Kasumi-1 (cell line): Measurements from ENCODE around the gene SDK1.

Experiments
- DNase-seq, 2 experiments: peaks; one replicate each; lab custom pipeline; 2025; lab: John Stamatoyannopoulos, UW

Gene SDK1

DNA sequence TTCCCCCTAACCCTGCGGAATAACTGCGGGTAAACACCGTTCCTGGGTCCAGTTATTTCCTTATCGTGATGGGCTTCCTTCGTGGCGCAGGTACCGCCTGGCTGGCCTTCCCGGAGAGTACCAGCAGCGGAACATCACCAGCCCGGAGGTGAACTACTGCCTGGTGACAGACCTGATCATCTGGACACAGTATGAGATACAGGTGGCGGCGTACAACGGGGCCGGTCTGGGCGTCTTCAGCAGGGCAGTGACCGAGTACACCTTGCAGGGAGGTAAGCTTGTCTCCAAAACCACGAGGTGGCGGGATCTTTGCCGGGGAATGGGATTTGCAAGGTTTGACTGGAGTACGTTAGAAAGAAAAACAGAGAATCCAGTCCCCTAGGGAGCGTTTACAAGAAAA is 716.0 kb downstream of the SDK1 start:
- DNase-seq, result no peak

DNA sequence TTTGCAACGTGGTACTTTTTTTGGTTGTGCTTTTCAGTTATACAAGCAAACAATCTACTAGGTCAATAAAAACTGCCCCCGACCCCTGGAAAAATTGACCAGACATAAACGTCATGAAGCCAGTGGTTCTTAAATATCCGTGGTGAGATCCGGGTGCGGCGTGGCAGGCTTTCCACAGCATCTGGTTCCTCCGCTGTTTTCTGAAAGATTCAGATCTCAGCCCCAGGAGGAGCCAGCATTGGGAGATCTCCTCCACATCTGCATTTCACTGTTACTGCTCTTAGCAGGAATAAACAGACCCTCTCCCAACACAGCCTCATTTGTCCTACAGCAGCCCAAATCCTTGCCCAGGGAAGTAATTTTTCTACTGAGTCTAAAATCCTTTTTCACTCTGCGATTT is 716.7 kb downstream of the SDK1 start:
- no peak for DNase-seq

DNA sequence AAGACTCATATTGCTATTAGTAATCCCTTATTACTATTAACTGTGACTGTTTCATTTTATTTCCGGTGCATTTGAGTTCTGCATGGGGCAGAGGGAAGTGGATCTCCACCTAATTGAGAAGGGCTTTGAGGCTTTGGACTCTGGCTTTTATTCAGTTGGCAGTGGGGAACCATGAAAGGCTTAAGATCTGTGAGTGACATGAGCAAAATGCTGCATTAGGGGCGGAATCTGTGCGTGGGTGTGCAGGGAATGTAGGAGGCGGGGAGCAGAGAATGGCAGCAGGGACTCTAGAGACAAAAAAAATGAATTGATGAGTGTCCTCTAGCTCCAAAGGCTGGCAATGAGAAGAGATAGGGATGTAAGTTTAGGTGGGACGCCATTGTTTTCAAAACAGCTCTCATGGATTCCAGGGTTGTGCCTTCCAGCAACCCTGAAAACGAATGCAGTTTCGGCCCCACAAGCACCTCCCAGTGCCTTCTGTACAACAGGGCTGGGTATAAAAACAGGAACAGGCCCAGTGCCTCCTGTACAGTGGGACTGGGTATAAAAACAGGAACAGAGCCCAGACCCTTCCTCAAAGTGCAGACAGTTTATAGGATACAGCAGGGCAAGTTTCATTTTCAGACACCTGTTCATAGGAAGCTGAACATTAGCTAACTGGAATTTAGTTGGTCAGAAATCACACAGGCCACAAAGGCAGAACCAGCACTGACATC is 717.7 kb downstream of the SDK1 start:
- DNase-seq, result no peak

DNA sequence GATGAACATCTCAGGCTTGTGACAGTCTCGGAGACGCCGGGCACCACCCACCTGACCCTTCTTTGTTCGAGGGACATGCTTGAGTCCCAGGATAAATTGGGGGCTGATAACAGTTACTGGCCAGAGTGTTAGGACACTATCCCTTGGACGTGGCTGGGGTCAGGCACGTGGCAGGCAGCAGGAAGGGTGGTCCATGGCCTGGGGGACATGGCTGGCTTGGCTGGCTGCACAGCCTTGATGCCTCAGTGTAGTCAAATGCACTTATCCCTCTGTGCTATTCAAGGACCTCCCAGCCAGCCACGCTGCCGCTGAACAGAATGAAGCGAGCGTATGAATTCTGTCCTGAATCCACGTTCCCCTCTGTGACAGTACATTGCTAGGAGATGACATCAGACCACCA is 719.0 kb downstream of the SDK1 start:
- no peak for DNase-seq

DNA sequence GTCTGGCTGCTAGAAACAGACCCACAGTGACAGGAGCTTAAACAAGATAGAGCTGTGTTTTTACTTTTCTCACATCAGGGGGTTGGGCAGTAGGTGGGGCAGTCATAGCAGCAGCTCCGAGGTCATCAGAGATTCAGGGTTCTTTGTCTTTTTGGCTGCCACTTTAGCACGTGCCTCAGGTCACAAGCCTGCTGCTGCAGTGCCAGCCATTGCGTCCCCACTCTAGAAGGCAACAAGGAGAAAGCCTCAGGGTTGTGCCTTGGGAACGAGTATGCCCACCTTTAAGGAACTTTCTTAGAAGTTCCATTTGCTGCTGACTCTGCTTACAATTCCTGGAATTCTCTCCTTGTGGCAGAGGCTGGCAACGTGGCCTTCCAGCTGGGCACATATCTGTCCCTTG is 720.4 kb downstream of the SDK1 start:
- DNase-seq, result no peak

DNA sequence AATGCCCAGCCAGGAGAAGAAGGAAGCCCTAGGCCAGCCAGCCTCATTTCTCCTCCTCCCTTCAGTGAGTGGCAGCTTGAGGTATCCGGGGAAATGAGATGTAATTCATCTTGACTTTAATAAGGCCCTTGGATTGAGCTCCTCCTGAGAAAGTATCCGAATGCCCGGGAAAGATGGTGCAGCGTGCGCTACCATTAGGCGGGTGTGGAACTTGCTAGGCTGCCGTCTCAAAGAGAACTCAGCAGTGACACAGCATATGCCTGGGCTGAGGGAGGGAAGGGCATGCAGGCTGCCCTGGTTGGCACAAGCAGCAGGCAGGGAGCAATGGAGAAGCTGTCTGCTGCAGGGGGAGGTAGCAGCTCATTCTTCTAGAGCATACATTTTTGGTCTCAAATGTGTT is 721.2 kb downstream of the SDK1 start:
- DNase-seq, result no peak

DNA sequence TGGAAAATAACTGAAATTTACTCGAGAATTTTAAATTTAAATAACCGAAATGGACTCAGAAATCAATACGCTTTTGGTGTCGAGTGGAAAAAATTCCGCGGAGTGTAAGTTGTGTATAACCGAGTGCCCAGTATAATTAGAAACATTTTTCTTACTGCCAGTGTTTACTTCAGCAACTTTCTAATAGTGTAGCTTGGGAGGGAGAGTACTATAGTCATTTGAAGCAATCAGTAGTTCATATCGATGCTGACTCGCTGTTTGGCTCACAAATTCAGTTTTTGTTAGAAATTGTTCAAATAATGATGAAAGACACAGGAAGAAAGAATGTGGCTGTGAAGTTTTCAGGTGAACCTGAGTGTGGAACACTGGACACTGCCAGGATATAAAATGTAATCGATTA is 722.5 kb downstream of the SDK1 start:
- no peak for DNase-seq

DNA sequence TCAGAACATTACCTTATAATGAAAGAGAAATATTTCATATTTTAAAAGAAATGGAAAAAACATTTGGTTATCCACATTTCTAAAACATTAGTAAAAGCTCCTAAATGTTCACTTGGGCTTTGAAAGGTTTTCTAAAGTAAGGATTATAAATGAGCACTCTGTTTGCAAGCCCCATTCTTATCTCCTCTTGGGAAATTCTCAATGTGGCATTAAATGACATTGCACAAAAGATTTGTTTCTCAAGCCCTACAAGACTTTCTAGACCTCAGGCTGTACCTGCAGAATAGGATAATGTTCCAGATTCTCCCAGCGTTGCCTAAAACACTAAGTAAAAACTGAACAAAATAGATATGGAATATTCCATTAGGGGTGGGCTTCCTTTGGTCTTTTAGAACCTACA is 723.1 kb downstream of the SDK1 start:
- no peak for DNase-seq

DNA sequence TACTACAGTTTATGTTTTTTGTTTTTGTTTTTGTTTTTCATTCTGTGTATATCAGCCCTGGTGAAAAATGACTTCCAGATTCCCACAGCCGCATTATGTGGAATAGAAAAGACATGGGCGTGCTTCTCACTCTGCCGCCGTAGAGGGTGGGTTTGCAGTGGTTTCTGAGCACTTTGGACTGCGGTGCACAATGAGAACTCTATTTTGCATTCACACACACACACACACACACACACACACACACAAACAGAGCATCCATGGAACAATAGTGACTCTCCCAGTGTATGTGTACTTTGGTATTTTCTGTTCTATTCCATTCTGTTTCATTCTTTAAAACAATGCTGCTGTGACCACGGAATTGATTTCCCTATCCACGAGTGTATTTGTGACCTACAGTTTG is 723.8 kb downstream of the SDK1 start:
- no peak for DNase-seq

DNA sequence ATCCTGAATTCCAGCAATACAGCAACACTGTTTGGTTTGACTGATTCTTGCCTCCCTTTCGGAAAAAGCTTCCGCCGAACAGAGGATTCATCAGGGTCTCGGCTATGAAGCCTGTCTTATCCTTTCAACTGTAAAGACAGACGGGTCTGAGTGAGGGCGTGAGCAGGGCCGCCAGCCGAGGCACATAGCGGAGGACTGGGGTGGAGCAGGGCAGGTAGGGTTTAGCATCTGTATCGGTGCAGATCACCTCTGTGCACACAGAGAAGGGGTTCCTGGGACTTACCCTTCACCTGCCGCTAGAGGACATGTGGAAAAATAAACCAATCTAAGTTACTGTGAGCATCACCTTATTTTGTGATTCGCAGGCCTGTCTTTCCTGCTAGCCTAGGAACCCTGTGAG is 724.2 kb downstream of the SDK1 start:
- no peak for DNase-seq

DNA sequence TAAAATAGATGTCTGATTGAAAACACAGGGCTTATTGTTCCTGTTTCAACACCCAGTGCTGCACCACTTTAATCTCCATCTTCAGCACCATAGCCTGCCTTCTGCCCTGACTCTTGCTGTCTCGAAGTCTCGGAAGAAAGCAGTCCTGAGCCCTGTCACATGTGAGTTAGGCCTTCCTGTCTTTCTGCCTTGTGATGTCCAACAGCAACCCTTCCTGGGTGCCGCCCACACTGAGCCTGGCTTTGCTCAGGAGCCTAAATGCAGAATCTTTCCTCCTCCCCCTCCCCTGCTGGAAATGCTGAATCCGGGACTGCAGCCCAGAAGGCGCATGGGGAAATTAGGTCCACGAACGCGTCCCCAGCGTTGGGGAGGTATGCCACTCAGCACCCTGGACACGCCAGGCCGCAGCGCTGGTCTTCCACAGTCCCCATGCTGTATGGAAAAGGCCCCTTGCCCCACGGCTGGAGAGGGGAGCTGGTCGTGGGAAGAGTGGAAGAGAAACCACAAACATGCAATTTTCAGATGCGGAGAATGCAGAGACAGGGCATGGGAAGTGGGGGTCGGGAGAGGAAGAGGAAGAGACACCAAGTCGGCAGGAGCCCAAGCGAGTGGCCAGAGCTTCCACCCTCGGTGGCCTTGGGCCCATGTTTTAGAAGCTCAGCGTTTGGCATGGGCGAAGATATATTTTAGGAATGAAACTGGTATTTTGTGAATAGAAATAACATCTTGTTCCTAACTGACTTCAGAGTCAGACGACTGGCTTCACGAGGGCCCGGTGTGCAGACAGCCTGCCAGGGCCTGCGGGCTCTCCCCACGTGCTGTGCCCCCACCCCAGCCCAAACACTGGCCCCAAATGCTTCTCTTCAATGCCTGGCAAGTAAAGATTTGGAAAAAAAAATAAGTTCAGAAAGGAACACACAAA is 724.9 kb downstream of the SDK1 start:
- no peak for DNase-seq

DNA sequence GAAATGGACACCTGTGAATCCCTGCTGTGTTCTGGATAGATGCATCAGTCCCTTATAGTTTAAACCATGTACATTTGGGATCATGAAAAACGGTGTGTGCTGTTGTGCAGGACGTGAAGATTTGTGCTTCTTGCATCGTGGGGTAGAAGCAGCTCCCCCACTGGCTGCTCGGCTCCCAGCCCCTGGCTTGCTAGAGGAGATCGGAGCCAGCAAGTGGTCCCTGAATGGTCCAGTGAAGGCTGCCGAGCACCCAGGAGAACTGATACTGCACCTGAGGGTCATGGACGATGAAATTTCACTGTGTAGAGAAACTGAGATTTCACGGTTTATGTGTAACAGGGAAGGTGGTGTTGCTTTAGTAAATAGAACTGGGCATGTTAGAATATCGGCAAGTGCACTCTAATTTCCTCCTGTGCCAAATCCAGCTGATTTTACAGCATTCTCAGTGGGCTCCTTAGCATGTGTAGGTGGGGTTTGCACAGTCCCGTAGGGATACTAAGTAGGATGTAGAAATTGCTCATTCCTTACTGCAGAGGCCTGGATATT is 726.0 kb downstream of the SDK1 start:
- DNase-seq, result no peak

DNA sequence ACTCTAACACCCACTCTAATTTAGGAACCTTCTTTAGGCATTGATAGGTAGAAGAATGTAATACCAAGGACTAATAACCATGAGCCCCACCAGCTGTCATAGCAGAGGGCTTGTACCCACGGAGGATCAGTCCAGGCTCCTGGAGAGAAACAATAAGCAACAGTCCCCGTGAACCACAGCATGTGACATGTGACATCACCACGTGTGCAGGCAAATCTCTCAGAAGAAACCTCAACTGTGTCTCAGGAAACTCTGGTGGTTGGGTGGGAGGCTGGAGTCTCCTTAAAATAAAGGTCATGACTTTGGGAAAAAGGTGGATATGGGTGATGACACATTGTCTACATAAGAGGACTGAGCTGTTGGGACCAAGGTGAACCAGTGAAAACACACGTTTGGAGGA is 727.2 kb downstream of the SDK1 start:
- DNase-seq, result no peak

DNA sequence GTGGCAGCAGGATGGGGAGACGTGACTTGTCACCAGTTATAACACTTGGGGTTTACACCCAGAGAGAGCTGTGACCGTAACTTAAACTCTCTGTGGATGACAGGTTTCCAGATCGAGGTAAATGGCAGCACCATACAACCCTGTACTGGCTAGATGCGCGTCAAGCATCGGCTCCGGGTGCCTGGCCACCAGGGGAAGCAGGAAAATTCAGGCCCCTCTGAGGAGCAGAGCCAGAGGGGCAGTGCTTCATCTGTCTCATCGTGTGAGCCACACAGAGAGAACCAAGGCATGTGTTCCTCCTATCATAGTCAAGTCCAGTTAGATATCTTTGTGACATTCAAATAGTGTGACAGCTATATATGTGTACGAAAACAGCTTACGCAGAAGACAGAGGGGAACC is 728.9 kb downstream of the SDK1 start:
- no peak for DNase-seq

DNA sequence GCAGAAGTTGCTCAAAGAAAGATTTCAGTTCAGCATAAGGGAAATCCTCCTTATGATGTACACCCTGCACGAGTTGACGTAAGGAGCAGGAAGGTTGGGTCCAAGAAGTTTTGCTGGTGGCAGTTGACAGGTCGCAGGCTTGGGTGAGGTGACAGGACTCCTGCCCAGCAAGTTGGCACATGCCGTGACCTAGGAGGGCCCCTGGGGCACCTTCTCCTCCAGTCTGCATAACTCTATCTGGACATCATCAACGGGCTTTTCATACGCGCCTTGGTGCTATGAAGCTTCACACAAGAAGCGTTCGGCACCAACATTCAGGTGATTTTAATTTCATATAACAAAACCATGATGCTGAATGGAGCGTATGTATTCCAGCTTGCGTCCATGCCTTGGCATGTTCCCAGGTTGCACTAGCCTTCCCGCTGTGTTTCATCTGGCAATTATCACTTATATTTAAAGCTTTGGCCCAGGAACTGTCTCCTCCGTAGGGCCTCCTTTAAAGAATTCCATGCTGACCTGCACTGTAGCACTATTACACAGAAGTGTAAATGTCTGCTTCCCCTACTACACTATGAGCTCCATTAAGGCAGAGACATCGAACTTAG is 729.4 kb downstream of the SDK1 start:
- no peak for DNase-seq

DNA sequence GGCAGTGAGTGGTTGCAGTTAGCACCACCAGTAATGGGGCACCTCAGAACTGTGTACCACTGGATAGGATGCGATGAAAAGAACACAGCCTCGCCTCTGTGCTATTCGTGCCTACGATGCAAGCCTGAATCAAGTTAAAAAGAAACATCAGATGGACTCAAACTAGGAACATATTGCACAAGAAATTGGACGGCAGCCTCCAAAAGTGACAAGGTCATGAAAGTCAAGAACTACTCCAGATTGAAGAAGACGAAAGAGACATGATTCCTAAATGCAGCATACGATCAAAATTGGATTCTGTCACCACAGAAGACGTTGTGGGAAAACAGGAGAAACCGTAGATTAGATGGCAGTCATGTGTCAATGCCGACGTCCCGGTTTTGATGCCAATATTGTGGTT is 732.9 kb downstream of the SDK1 start:
- DNase-seq, result no peak

DNA sequence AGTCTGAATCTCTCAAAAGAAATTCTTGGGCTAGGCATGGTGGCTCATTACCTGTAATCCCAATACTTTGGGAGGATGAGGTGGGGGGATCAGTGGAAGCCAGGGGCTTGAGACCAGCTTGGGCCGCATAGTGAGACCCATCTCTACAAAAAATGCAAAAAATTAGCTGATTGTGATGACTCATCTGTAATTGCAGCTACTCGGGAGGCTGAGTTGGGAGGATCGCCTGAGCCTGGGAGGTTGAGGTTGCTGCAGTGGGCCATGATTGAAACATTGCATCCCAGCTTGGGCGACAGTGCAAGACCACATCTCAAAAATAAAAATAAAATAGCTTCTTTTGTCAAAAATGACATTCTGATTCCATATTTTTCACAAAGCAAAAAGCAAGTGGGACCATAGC is 736.3 kb downstream of the SDK1 start:
- DNase-seq, result no peak

DNA sequence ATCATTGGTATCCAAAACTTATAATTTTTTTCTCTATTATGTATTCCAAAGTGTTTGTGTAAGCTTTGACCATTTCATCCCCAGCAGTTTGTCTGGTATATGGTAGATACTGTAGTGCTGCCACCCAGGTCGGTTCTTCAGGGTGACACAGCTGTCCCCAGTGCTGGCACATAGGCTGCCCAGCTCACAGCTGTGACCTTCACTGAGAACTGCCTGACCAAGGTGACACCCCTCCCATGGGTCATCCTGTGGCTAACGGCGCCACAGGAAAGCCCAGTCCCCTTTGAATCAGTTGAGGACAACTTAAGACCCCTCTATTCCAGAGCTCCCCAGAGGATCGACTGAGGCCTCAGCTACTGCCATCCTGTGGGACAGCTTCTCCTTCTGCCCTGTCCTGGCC is 736.8 kb downstream of the SDK1 start:
- DNase-seq, result no peak

DNA sequence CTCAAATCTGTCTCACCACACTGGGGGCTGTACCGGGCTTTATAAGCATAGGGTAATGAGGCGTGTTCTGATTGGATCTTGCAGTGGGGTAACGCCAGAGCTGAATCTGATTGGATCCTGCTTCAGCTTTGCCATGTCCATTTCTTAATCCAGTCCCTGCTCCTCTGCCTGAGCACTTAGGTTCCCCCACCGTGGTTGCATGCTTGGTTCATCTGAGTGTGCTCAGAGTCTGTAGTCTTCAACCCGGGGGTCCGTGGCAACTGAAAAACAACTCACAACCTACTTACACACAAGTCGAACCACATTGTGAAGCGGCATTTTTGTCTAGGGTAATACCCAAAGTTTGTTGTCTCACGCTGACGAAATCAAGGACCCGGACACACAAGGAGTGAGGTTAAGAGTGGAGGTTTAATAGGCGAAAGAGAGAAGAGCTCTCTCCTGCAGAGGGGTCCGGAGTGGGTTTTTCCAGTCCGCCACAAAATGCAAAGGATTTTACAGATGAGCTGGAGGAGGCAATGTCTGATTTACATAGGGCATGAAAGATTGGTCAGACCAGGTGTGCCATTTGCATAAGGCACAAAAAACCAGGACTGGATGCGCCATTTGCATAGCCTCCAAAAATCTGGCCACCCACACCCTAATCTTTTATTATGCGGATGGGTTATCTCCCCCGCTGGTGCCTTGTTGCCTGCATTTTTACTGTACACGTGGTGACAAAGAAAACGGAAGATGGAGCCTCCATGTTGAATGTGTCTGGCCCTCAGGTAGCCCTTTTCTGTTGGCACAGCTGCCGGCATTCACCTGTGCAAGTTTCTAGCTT is 739.3 kb downstream of the SDK1 start:
- no peak for DNase-seq

DNA sequence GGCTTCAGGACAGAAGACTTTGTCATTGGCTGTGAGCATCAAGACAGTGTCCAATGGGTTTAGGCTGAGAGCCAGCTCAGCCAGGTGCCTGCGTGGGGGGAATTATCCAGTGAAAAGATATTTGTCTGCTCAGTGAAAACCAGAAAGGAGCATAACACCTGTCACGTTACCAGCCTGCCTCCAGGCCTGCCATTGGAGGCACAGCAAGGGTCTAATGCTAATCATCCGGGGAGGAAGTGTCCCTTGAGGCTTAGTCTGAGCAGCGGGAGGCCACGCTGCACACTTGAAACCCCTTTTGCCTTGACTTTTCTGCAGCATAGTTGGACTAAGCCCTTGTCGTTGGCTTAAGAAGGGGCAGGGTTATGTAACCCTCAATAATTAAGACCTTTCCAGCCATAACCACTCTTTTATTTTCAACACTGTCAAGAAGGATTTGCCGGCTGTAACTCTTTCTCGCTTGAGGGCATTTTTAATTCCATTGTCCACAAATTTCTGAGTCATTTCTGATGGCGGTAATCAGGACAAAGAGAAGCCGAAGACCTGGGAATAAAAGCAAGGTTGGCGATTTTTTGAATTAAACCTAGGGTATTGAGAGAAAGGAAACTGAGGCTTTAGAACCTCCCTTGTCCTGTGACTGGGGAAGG is 741.5 kb downstream of the SDK1 start:
- no peak for DNase-seq

DNA sequence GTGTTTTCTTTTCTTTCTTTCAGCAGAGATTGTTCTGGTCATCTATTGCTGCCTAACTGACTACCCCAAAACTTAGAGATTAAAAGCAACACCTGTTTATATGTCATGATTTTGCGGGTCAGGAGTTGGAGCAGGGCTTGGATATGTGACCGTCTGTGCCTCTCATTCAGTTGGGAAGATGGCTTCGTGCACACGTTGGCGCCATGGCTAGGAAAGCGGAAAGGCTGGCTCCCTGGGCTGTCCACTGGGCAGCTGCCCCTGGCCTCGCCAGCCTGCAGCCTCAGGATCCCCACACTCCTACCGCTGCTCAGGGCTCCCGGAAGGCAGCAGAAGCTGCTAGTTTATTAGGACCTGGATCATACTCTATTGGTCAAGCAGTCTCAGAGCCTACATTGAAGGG is 742.9 kb downstream of the SDK1 start:
- DNase-seq, result no peak
